SW480 (cell line): Measurements from ENCODE around the gene BRS3.
"Not testable (repeated sequence)": the region's sequence is repeated elsewhere in the genome, so short reads cannot be mapped to it uniquely, and the experiment has no call there.

Experiments used
- DNase-seq: peaks from one replicate; pipeline ENCODE4 v3.0.0-alpha.2; 2016; ENCODE audit warnings: low spot score

Gene BRS3

DNA sequence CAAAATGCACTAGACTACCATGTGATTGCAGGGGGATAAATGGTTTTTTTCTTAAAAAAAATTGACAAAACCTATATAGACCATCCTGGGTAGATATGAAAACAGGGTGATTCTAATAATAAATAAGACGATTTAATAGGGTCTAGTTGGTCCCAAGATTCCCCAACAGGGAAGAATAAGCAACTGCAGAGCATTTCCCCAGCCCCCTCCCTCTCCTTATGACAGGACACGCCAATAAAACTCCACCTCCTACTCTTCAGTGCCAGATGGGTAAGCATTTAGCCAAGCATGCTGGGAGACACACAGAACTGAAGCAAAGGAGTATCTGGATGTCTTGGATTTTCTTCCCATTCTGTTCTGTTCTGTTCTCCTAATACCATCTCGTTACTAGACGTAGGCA is at the start of gene BRS3:
BRS3 (plus strand) TSS at position 301 of the 400 bp plus-strand sequence. CDS start 168 bp downstream, outside the sequence.
- no peak for DNase-seq

DNA sequence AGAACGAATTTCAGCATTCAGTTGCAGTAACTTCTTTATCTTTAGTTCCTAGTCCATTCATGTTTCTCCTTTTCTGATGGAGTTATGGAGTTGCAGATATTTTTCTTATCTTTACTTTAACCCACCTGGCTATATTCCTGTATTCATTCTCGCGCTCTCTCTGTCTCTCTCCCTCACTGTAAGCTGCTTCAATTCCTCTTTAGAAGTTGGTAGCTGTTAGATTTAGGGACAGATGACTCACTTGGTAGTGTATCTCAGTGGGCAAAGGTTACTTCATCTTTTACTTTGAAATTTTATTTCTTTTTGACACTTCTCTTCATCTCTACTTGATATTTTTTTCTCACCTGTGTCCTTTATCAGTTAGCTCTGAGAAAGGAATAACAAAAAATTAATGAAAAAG is 49.6 kb upstream of the BRS3 start:
- DNase-seq: no peak

DNA sequence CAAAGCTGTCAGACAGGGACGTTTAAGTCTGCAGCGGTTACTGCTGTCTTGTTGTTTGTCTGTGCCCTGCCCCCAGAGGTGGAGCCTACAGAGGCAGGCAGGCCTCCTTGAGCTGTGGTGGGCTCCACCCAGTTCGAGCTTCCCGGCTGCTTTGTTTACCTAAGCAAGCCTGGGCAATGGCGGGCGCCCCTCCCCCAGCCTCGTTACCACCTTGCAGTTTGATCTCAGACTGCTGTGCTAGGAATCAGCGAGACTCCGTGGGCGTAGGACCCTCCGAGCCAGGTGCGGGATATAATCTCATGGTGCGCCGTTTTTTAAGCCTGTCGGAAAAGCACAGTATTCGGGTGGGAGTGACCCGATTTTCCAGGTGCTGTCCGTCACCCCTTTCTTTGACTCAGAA is 42.1 kb upstream of the BRS3 start:
- not testable (repeated sequence) for DNase-seq

DNA sequence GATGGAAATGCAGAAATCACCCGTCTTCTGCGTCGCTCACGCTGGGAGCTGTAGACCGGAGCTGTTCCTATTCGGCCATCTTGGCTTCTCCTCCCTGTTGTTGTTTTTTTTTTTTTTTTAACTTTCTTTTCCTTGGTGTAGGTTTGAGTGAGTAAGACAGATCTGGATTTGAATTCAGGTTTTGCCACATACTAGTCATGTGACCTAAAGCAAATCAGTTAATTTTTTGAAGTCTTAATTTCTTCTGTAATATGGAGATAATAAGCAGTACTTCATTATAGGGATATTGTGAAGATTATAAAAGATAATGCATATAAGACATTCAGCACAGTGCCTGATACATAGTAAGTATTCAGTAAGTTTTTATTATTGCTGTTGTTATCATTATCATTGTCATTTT is 41.5 kb upstream of the BRS3 start:
- no peak for DNase-seq

GRCh38 chrX:136447308-136447707 is 40.4 kb upstream of the BRS3 start:
- no peak for DNase-seq

GRCh38 chrX:136447968-136448367 is 39.8 kb upstream of the BRS3 start:
- DNase-seq: no peak

GRCh38 chrX:136450050-136450830 is 37.5 kb upstream of the BRS3 start:
- no peak for DNase-seq

GRCh38 chrX:136452614-136453013 is 35.1 kb upstream of the BRS3 start:
- no peak for DNase-seq

- no peak for DNase-seq
These were observed 34.6 kb upstream of the BRS3 start for GRCh38 chrX:136453114-136453513.

DNA sequence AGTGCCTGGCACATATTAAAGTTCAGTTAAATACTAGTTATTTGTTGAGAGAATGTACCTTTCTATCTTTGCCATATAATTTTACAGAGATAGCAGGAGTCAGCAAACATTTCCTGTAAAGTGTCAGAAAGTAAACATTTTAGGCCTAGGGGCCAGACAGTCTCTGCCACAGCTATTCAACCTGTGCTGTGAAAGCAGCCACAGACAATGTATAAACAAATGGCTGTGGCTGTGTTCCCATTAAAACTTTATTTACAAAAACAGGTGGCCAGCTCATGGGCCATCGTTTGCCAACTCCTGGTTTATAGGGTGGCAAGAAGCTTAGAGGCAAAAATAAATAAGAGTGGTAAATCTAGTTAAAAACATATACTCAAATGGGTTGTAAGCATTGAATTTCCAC is 34.0 kb upstream of the BRS3 start:
- DNase-seq: no peak

- DNase-seq: no peak
These were observed 31.6 kb upstream of the BRS3 start for GRCh38 chrX:136456133-136456532.

DNA sequence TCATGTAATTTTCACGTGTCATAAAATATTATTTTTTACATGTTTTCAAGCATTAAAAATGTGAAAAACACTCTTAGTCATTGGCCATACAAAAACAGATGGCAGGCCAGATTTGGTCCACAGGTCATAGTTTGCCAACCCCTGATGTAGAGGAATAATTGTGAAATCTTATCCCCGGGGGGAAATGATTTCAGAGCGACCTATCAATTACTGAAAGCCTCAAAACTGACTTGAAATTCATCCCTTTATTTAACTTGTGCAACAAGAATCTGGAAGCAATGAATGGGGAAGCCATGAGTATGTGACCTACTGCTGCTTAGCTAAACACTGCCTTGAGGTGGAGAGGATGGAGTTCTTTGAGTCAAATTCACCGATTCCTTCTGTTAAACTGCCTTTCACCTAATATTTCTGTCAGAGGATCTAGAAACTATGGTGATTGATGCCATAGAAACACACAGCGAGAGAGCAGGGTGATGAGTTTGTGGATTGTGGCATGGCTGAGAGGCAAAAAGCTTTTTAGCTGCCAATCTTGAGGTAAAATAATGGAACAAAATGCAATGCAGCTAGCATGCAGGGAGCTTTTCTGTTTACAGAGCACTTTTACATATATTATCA is 30.3 kb upstream of the BRS3 start:
- DNase-seq: no peak

- DNase-seq: no peak
These were observed 23.2 kb upstream of the BRS3 start for GRCh38 chrX:136464589-136464988.

- DNase-seq: no peak
These were observed 20.4 kb upstream of the BRS3 start for GRCh38 chrX:136467303-136467702.

- DNase-seq: peak; percentile 31
These were observed 19.2 kb upstream of the BRS3 start for GRCh38 chrX:136468391-136469103.

- DNase-seq: no peak
These were observed 14.1 kb upstream of the BRS3 start for GRCh38 chrX:136473663-136474062.

GRCh38 chrX:136475236-136475635 is 12.5 kb upstream of the BRS3 start:
- DNase-seq: no peak

DNA sequence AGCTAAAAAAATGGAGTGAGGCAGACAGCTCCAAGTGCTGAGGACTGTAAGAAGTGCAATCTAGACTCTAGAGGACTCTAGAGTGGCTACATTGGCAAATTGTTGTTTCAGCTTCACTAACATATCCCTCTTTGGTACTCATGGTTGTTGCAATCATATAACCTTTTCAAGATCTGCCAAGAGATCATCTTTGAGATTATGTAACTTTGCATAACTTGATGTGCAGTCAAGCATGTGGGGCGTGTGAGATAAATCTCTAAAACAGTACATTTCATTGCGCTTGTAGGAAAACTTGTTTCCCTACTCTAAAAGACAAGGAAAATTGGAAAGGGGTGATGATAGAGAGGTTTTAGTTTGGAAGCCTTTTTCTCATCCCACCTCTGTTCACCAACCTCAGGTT is 11.2 kb upstream of the BRS3 start:
- DNase-seq: no peak

DNA sequence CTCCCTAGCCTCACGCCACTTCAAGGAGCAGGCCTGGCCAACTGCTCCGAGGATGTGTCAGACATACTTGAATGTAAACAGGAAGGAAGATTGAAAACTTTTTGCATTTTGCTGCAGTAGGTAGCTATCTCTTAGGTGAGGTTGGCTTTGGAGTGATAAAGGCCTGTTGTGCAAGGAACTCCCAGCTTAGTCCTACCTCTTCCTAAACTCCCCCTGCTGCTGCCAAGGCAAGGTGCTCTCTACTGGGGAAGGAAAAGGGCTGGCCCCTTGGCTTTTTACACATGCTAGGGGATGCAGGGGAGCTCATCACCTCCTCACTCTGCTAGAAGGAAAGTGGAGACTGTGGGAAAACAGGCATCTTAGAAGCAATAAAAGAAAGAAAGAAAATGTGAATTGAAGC is 10.7 kb upstream of the BRS3 start:
- no peak for DNase-seq

- no peak for DNase-seq
These were observed 7.4 kb upstream of the BRS3 start for GRCh38 chrX:136480383-136480782.

GRCh38 chrX:136488706-136489105 is 959 bp downstream of the BRS3 start:
- no peak for DNase-seq

DNA sequence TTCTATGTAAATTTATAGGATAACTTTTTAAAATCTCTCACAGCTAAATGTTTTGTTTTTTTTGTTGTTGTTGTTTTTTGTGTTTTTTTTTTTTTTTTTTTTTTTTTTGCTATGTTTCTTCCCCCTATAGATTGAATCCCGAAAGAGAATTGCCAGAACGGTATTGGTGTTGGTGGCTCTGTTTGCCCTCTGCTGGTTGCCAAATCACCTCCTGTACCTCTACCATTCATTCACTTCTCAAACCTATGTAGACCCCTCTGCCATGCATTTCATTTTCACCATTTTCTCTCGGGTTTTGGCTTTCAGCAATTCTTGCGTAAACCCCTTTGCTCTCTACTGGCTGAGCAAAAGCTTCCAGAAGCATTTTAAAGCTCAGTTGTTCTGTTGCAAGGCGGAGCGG is 4.1 kb downstream of the BRS3 start:
- no peak for DNase-seq

DNA sequence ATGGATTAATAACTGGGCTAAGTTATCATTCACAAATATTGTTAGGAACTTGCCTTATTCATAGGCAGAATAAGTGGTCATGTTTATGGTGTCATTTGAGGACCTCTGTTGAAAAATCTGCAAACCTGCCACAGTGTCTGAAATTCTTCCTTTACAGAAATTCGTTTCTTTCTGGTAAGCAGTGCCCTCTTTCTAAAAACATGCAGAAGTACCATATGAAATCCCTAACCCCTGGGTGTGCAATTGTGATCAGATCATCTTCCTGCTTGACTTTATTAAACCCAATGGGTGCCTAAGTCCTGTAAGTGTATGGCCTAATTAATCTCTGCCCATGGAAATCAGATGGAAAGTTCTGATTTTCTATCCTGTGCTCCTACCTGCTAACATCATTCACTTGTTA is 5.3 kb downstream of the BRS3 start:
- DNase-seq: no peak
